Activated CD8-positive, alpha-beta memory T cell treated with anti-CD3 and anti-CD28 coated beads, Interleukin-2, amount 50 U/mL, for 24 hours (primary cell): Measurements from ENCODE around the gene HS6ST1.

Experiments
- DNase-seq: peaks from one replicate; pipeline ENCODE4 v3.0.0-alpha.2; 2020; ENCODE audit errors: extremely low read depth

Gene HS6ST1

GRCh38 chr2:128237911-128238697 lies 80.6 kb downstream of the HS6ST1 start:
- no peak for DNase-seq

DNA sequence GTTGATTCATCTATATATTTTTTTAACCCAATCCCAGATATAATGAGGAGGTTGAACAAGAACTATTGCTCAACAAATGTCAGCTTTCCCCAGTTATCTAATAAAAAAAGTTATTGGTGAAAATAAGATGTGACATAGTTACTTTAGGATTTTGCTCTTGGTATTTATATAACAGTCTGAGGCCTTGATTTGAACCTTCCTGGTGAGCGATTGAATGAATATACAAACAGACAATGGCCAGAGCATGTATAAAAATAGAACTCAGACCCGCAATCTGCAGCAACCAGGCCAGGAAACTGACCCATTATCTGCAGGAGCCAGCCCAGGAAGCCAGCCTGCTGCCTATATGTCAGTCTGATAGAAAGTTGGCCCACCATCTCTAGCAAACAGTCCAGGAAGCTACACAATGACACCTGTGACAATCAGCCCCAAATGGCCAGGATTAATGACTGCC lies 81.6 kb downstream of the HS6ST1 start:
- DNase-seq = no peak

- no peak for DNase-seq
These were observed 82.1 kb downstream of the HS6ST1 start for GRCh38 chr2:128236491-128237035.

DNA sequence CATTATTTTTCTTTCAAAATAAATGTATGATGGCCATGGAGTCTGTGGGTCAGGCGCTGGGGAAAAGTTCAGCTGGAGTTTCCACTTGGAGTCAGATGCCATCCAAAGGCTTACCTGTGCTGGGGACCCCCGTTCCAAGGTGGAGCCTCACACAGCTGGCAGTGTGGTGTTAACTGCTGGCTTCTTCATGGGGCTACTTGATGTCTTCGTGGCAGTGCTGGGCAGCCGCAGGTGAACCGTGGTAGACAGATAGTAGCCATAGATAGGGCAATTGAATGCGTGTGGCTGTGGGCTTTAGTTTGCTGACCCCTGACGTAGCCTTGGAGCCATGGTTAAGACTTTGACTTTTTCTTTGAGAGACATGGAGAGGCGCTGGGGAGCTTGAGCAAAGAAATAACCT lies 83.1 kb downstream of the HS6ST1 start:
- DNase-seq = no peak

GRCh38 chr2:128234613-128235012 lies 84.1 kb downstream of the HS6ST1 start:
- DNase-seq = no peak

DNA sequence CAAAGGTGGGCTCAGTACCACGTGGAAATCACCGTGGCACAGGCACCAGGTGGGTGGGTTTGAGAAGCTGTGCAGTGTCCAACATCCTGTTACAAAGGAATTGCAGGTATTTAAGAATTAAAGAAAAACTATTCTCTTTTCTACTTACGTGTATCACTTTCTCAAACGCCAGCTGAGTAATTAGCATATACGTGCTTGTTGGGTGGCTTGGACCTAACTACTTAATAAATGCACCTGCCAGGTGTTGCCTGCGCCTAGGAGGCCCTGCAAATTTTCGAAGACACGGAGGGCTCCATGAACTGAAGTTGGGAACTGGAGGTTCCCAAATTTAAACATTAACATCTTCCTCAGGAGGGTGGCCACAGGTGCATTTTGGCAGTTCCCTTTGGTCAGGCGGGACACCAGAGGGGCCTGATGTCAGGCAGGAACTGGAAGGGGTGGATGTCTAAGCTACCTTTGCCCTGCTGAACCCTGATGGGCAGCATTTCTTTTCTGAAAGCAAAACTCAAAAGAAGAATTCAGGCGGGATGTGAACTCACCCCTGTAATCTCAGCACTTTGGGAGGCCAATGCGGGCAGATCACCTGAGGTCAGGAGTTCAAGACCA lies 84.8 kb downstream of the HS6ST1 start:
- no peak for DNase-seq

DNA sequence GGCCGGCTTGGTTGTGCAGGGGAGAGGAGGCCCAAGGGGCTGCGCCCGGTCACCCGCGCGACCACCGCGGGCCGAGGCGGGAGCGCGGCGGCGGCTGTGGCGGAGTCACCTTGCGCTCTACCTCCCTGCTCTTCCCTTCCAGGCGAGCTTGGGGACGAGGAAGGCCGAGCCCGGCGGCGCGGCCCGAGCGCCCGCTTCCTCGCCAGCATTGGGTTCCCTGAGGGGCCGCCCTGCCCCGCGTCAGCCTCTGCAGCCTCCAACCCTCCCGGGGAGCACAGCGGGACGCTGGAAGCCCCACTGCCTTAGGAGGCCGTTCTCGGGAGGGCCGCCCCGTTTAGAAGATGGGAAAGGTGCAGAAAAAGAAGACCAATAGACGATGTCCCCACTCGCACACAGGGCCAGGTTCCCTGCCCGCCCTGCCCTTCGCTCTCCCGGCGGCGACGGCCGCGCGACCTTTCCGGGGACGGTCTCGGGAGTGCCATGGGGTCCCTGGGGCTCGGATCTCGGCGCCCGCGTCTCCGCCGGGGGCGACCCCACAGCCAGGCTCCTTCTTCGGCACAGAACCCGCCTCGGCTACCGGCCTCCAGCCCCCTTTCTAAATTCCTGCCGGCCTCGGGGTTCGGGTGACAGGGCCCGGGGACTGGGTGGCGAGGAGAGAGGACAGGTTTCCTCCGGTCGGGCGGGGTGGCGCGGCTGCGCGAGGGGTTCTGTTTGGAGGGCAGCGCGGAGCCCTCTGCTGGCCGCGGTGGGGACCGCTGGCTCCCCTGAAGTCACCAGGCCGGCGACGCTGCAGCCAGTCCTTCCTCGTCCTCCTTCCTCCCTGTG lies 85.5 kb downstream of the HS6ST1 start:
- peak; percentile 57 for DNase-seq

- no peak for DNase-seq
These were observed 89.8 kb downstream of the HS6ST1 start for GRCh38 chr2:128228894-128229293.

DNA sequence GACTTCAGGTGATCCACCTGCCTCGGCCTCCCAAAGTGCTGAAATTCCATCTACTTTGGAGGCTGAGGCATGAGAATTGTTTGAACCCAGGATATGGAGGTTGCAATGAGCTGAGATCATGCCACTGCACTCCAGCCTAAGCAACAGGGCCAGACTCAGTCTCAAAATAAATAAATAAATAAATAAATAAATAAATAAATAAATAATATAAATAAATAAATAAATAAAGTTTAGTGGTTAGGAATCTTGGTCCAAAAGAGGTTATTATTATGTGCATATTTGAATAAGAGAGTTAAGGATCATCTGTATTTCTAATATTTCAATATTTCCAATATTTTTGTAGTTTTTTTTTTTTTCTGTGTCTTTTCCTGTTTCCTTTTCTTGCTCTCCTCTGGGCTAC lies 90.8 kb downstream of the HS6ST1 start:
- no peak for DNase-seq

DNA sequence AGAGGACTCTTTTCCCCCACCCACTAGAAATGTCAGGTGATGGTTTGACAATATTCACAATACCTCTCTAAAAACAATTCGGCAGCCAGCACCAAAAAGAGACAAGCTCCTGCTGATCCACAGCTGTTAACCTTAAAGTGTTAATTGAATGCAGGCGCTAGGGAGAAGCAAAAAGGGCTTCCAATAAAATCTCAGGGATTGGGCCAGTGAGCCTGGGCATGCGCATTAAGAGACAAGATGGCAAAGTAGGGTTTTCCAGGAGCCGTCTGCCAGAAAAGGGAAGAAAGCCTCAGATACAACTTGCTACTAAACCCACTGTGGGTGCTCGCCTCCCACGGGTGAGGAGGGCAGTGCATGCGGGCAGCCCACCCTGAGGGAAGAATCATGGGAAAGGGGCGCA lies 98.8 kb downstream of the HS6ST1 start:
- DNase-seq = no peak

DNA sequence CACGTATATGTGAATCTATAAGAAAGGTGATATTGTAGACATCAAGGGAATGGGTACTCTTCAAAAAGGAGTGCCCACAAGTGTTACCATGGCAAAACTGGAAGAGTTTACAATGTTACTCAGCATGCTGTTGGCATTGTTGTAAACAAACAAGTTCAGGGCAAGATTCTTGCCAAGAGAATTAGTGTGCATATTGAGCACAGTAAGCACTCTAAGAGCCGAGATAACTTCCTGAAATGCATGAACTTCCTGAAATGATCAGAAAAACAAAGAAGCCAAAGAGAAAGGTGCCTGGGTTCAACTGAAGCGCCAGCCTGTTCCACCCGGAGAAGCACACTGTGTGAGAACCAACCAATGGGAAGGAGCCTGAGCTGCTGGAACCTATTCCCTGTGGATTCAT lies 101.0 kb downstream of the HS6ST1 start:
- DNase-seq = no peak

- DNase-seq = no peak
These were observed 102.6 kb downstream of the HS6ST1 start for GRCh38 chr2:128215897-128216642.
